AG10803 (cell line): ENCODE results near the gene MBOAT7.
A peak's percentile ranks its signal among the peaks of the same experiment; 100 is the strongest.

Source experiments
- DNase-seq: peaks from one replicate; pipeline ENCODE4 v3.0.0; 2010; ENCODE audit warnings: low read depth
- H3K4me3 ChIP-seq: 2 replicates; pipeline ENCODE4 v1.5.1; 2011; ENCODE audit warnings: mild to moderate bottlenecking, low read length, control low read depth
- TF ChIP-seq, protein P1 (sequence below): conservative IDR thresholded peaks from 2 replicates; pipeline ENCODE4 v1.5.1; 2011; ENCODE audit warnings: mild to moderate bottlenecking, low read length, control low read depth, inconsistent platforms

MBOAT7 gene

DNA sequence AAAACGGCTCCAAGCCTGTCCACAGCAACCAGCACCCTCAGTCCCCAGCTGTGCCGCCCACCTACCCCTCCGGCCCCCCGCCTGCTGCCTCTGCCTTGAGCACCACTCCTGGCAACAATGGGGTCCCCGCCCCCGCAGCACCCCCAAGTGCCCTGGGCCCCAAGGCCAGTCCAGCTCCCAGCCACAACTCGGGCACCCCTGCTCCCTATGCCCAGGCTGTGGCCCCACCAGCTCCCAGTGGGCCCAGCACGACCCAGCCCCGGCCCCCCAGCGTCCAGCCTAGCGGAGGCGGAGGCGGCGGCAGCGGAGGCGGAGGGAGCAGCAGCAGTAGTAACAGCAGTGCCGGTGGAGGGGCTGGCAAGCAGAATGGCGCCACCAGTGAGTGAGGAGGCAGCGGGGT is 41.2 kb downstream of the MBOAT7 start:
- H3K4me3 ChIP-seq = no peak overlapping the region
- TF ChIP-seq, protein P1, sequence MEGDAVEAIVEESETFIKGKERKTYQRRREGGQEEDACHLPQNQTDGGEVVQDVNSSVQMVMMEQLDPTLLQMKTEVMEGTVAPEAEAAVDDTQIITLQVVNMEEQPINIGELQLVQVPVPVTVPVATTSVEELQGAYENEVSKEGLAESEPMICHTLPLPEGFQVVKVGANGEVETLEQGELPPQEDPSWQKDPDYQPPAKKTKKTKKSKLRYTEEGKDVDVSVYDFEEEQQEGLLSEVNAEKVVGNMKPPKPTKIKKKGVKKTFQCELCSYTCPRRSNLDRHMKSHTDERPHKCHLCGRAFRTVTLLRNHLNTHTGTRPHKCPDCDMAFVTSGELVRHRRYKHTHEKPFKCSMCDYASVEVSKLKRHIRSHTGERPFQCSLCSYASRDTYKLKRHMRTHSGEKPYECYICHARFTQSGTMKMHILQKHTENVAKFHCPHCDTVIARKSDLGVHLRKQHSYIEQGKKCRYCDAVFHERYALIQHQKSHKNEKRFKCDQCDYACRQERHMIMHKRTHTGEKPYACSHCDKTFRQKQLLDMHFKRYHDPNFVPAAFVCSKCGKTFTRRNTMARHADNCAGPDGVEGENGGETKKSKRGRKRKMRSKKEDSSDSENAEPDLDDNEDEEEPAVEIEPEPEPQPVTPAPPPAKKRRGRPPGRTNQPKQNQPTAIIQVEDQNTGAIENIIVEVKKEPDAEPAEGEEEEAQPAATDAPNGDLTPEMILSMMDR = no peak
- DNase-seq = no peak

DNA sequence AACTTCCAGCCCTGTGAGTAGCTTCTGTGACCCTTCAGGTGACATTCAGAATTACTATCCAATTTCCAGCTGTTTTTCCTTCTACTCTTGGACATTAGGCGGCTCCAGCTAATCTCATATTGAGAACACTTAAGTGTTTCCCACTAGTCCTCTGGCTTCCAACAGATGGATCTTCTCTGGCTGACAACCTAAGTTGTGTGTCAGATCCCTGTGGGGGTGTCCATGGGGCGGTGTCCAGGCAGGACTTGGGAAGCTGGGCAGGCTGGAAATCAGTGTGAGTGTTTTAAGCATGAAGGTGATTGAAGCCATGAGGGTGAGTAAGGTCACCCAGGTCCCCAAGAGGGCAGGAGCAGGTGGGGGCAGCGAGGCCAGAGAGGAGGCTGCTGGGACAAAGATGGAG is 41.7 kb downstream of the MBOAT7 start:
- DNase-seq = no peak
- H3K4me3 ChIP-seq = no peak overlapping the region
- TF ChIP-seq, protein P1 = no peak

DNA sequence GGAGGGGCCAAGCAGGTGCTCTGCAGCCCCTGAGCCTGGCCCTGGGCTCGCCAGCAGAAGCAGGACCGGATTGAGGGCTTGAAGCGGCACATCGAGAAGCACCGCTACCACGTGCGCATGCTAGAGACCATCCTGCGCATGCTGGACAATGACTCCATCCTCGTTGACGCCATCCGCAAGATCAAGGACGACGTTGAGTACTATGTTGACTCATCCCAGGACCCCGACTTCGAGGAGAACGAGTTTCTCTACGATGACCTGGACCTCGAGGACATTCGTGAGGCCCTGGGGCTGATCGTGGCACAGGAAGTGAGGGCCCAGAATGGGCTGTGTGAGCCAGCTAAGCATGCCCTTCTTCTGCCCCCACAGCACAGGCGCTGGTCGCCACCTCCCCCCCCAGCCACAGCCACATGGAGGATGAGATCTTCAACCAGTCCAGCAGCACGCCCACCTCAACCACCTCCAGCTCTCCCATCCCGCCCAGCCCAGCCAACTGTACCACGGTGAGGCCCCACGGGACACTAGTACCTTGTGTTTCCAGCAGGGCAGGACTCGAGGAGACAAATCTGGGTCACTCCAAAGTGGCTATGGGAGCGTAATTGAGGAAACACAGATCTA is 43.7 kb downstream of the MBOAT7 start:
- DNase-seq = no peak
- no peak overlapping the region for H3K4me3 ChIP-seq
- TF ChIP-seq, protein P1 = no peak

DNA sequence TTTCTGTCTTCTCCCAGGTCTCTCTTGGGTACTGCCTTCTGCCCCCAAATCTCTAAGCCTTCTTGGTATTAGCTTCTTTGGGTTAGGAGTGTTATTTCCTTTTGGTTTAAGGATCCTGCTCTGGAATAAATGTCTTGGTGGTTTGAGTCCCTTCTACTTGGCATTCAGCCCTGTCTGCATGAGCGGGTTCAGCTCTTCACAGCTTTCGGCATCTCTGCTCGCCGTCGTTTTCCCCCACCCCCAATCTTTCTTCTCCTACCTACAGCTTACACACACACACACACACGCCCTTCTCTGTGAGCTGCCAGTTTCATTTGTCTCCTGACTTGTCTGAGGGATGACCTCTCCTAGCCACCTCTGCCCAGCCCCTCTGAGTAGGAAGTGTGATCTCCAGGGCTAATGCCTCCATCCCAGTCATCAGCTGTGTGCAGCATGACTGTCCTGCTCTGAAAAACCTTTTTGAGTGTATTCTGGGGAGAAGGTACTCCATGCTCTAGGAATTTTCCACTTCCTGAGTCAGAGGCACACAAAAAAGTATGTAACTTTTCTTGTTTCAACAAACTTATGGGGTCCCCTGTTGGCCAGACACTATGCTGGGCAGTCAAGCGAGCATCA is 47.1 kb downstream of the MBOAT7 start:
- TF ChIP-seq, protein P1 = no peak
- no peak overlapping the region for H3K4me3 ChIP-seq
- DNase-seq = no peak

DNA sequence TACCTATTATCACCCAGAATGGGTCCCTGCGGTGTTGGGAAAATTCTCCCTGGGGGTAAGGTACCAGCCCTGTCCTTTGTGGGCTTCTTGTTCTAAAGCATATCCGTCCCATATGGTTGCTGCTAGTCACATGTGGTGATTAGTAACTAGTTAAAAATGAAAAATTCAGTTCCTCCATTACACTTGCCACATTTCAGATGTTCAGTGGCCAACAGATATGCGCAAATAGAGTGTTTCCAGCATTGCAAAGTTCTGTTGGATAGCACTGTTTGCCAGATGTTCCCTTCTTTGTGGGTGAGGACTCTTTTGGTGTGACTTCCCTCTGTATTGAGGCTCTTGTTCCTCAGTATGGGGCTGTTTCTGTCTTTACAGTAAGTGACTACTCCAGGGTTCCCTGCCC is 48.0 kb downstream of the MBOAT7 start:
- peak overlapping the region; percentile 36 for H3K4me3 ChIP-seq
- DNase-seq = peak; percentile 90
- TF ChIP-seq, protein P1 = no peak

DNA sequence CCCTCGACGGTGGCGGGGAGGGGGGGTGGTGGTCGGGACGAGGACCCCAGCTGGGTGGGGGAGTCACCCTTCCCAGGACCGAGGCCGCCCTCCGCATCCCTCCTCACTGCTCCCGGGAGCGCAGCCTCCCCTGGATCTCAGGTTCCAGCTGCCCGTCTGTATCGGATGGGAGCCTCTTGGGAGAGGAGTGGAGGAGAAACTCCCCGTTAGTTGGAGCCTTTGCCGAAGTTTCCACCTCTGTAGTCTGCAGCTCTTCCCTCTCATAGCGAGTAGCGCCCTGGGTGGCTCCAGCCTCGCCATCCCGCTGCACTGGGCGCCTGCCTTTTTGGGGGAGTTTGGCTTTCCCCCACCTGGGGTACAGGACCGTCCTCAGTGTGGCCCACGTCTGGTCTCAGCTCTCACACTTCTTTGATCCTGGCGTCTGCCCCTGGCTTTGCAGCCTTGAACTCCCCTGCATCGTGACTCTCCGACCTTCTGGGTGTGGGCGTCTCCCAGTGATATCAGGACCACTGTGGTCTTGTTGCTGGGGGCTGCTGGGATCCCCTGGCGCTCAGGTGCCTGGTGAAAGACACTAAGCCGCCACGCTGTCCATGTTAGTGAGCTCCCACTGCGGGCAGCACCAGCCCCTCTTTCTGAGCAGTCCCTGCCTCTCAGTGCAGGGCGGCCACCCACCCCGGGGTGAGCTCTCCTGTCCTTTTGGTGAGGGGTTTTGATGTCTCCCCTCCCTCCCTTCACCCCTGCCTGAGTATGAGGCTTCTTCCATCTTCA is 50.7 kb downstream of the MBOAT7 start:
- TF ChIP-seq, protein P1 = no peak
- H3K4me3 ChIP-seq = peak overlapping the region; percentile 75
- no peak for DNase-seq
